Ovary (tissue), 9 donors: Measurements from ENCODE around the gene MYO1E. TPM values are rescaled to one million over a fixed set of nuclear protein-coding genes. Genes with fewer than 3 reads are reported as not detected.
"Not testable (repeated sequence)": the region's sequence is repeated elsewhere in the genome, so short reads cannot be mapped to it uniquely, and the experiment has no call there.

Experiments
- DNase-seq, 5 donors: peaks; one replicate each; pipeline ENCODE4 v3.0.0-alpha.2; 2019 to 2020
- H3K27ac ChIP-seq, 2 donors: fragments of 200-600 bp; one replicate each; pipeline versions ENCODE4 v1.5.1 to v1.8.0; 2019 to 2022
- H3K27me3 ChIP-seq: fragments of 200-600 bp; one replicate; pipeline ENCODE4 v1.8.0; 2022
- H3K36me3 ChIP-seq: fragments of 200-600 bp; sonication (generic); one replicate; pipeline ENCODE4 v1.5.1; 2019
- H3K4me1 ChIP-seq: one replicate; pipeline ENCODE4 v1.8.1; 2013; ENCODE audit warnings: mild to moderate bottlenecking, moderate library complexity; ENCODE audit not compliant: insufficient read depth
- H3K4me3 ChIP-seq: fragments of 200-600 bp; sonication (generic); one replicate; pipeline ENCODE4 v1.5.1; 2017
- H3K9me3 ChIP-seq, 2 donors: fragments of 200-600 bp in 1 of 2; sonication (generic) in 1 of 2; one replicate each; pipeline versions ENCODE4 v1.5.1 to v1.8.1; 2013 to 2019; ENCODE audit warnings: mild to moderate bottlenecking in 1 of 2, moderate library complexity in 1 of 2
- EP300 ChIP-seq: sonication (generic); formaldehyde crosslinking; IDR thresholded peaks from one replicate; pipeline ENCODE4 v1.6.1; 2017; ENCODE audit warnings: antibody characterized with exemption
- POLR2A ChIP-seq: fragments of 450-650 bp; IDR thresholded peaks from one replicate; pipeline ENCODE4 v1.6.1; 2017; ENCODE audit warnings: antibody characterized with exemption, mild to moderate bottlenecking, moderate library complexity
- WGBS, 3 donors: extraction: QIAGEN DNeasy Blood & Tissue Kit in 1 of 3; methylation state at CpG; one replicate each; pipeline versions ENCODE4 v1.1.5 to v1.1.7; 2013 to 2017; 5-methylcytosine and 5-hydroxymethylcytosine counted together
- intact Hi-C, 4 donors: fragments of 100-400 bp; cut with DNase I; formaldehyde crosslinking; loops; one replicate each; pipeline versions ENCODE4 v1.11.0 to v1.15.1; 2022 to 2023
- polyA plus RNA-seq, 2 donors: library from polyadenylated mRNA; stranded (reverse); fragments of 200-250 nt in 1 of 2; fragments of 350-450 nt in 1 of 2; fragmentation: Illumina TruSeq in 1 of 2; extraction: RNeasy Lipid Tissue Mini Kit (QIAGEN cat#74804) in 1 of 2; gene quantifications; one replicate each; pipeline ENCODE4 v1.2.3, GENCODE V29; 2013 to 2014
- total RNA-seq, 7 donors: library from RNA; depleted of rRNA in 2 of 7; stranded (reverse); fragments of >200 nt in 2 of 7; fragmentation: NEBNext Ultra II Directional in 3 of 7; extraction: Animal tissue kit (Norgen Biotek cat#: 25700) in 3 of 7; gene quantifications; one replicate each; pipeline versions ENCODE4 v1.1.0 to v1.2.4, GENCODE V29; 2016 to 2023
- TF ChIP-seq, protein P1 (sequence below), 3 donors: fragments of 450-650 bp in 2 of 3; fragments of 200-600 bp in 1 of 3; IDR thresholded peaks; one replicate each; pipeline versions ENCODE4 v1.5.1 to v1.8.0; 2016 to 2022; ENCODE audit warnings: antibody characterized with exemption in 3 of 3, mild to moderate bottlenecking in 1 of 3
- donor health status: DM: no; HTN: no; CAD: no; lungs with moderate emphysema.
- donor health status: DM: no; HTN: no; CAD: no.
- donor health status: Bipolar disorder and iron deficiency.
- donor health status: DM: yes; HTN: yes; CAD: no.
- donor health status: DM: no; HTN: no; CAD: no.
- donor health status: DM: yes; HTN: yes; CAD: no.

The MYO1E gene
- total and polyA plus RNA-seq, 9 donors = 11.6 to 96.0 (median 44.8) TPM

DNA sequence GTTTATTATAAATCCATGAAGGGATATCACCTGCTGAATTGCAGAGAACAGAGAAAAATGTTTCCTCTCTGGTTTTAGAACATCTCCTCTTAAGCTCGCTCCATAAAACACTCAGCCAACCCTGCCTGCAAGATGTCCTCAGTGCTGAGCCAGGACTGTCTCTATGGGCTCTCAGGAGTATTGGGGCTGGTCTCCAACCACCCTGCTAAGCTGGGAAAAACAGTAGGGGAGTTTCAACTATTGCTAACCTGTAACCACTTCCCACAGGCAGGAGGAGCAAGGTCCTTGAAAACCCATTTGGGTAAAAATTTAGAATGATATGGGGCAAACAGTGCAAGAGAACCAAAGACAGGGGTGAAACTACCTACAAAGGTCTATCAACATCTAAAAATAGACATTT is 34.3 kb downstream of the MYO1E start:
- Histone ChIP-seq H3K4me1 (no peaks in the 10 kb centered on the region), H3K4me3 (no peak overlapping the region), H3K27me3 (no peaks in the 10 kb centered on the region), H3K27ac (no peak overlapping the region), H3K9me3 (no peaks in the 10 kb centered on the region), H3K36me3 (no peaks in the 10 kb centered on the region)
- no peak for DNase-seq
- TF ChIP-seq EP300 (no peak), POLR2A (no peak)
- TF ChIP-seq, protein P1, sequence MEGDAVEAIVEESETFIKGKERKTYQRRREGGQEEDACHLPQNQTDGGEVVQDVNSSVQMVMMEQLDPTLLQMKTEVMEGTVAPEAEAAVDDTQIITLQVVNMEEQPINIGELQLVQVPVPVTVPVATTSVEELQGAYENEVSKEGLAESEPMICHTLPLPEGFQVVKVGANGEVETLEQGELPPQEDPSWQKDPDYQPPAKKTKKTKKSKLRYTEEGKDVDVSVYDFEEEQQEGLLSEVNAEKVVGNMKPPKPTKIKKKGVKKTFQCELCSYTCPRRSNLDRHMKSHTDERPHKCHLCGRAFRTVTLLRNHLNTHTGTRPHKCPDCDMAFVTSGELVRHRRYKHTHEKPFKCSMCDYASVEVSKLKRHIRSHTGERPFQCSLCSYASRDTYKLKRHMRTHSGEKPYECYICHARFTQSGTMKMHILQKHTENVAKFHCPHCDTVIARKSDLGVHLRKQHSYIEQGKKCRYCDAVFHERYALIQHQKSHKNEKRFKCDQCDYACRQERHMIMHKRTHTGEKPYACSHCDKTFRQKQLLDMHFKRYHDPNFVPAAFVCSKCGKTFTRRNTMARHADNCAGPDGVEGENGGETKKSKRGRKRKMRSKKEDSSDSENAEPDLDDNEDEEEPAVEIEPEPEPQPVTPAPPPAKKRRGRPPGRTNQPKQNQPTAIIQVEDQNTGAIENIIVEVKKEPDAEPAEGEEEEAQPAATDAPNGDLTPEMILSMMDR (IDR thresholded peaks at IDR 0.05) = no peak
- WGBS, 3 donors = 90 to 99% (median 97%) methylated on average over 1 of the region's 1 CpG
- intact Hi-C loops = no loop called here

GRCh38 chr15:59336725-59337124 is 35.9 kb downstream of the MYO1E start:
- H3K4me3 ChIP-seq, H3K27me3 ChIP-seq, H3K36me3 ChIP-seq, H3K4me1 ChIP-seq, H3K27ac ChIP-seq, H3K9me3 ChIP-seq, DNase-seq, intact Hi-C loops: not testable (repeated sequence)
- 94 to 95% (median 95%) methylated on average over 4 of the region's 4 CpGs for WGBS, 3 donors

DNA sequence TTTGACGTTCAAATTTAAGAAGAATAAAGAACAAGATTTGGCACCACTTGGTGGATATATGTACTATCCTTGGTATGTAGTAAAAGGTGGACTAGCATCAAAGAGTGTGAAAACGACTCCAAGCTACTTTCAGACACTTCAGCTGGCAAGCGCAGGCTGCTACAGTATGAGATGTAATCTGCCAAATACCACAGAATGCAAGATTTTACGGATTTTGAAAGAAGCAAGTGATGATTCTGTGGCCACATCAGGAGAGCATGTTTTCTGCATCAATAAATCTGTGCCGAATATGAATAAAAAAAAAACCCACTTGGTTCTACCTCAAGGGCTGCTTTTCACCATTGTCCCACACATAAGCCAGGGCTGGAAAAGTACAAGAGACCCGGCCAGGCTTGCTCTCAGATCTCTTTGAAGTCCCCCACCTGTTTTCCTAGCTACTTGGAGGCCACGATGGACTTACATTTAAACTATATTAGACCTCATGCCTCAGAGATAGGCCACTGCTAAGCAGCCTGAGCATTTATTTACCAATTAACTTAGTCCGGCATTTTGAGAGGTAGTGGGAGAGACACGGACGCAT is 37.4 kb downstream of the MYO1E start:
- 62 to 69% (median 66%) methylated on average over 10 of the region's 10 CpGs for WGBS, 3 donors
- DNase-seq = no peak

DNA sequence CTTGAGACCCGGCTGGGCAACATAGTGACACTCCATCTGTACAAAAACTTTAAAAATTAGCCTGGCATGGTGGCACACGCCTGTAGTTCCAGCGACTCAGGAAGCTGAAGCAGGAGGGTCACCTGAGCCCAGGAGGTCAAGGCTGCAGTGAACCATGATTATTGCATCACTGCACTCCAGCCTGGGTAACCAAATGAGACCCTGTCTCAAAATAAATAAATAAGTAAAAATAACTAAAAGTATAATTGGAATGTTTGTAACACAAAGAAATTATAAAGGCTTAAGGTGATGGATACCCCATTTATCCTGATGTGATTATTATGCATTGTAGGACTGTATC is 38.6 kb downstream of the MYO1E start:
- TF ChIP-seq POLR2A (no peak), EP300 (no peak)
- TF ChIP-seq, protein P1 (IDR thresholded peaks at IDR 0.05) = no peak
- no peaks in the 10 kb centered on the region for H3K9me3 ChIP-seq
- H3K27me3 ChIP-seq = no peaks in the 10 kb centered on the region
- intact Hi-C loops = no loop called here
- H3K4me3 ChIP-seq = no peak overlapping the region
- 81 to 87% (median 83%) methylated on average over 3 of the region's 3 CpGs for WGBS, 3 donors
- H3K4me1 ChIP-seq = peaks cover 4% of the 10 kb centered on the region
- H3K36me3 ChIP-seq = no peaks in the 10 kb centered on the region
- no peak for DNase-seq
- H3K27ac ChIP-seq = no peak overlapping the region

More for the DNA sequence above, 37.4 kb downstream of the MYO1E start:
- no peaks in the 10 kb centered on the region for H3K27me3 ChIP-seq
- intact Hi-C loops = no loop called here
- no peak overlapping the region for H3K27ac ChIP-seq
- no peak overlapping the region for H3K4me3 ChIP-seq
- H3K4me1 ChIP-seq = peaks cover 2% of the 10 kb centered on the region
- H3K36me3 ChIP-seq = no peaks in the 10 kb centered on the region
- TF ChIP-seq, protein P1 (IDR thresholded peaks at IDR 0.05) = no peak
- TF ChIP-seq POLR2A (no peak), EP300 (no peak)
- no peaks in the 10 kb centered on the region for H3K9me3 ChIP-seq

- intact Hi-C loops = no loop called here
- peaks cover 4% of the 10 kb centered on the region for H3K4me1 ChIP-seq
- WGBS, 3 donors = 90 to 92% (median 92%) methylated on average over 6 of the region's 6 CpGs
Measured at GRCh38 chr15:59333401-59334075, 39.1 kb downstream of the MYO1E start.

More at GRCh38 chr15:59333401-59334075, 39.1 kb downstream of the MYO1E start:
- TF ChIP-seq EP300 = no peak
- TF ChIP-seq, protein P1 (IDR thresholded peaks at IDR 0.05) = no peak
- no peak for TF ChIP-seq POLR2A
- no peaks in the 10 kb centered on the region for H3K27me3 ChIP-seq
- H3K27ac ChIP-seq = no peak overlapping the region
- no peaks in the 10 kb centered on the region for H3K9me3 ChIP-seq
- no peaks in the 10 kb centered on the region for H3K36me3 ChIP-seq
- no peak for DNase-seq
- no peak overlapping the region for H3K4me3 ChIP-seq
